Measurements from ENCODE around the gene ARHGAP24.

Gene ARHGAP24

GRCh38 chr4:85783900-85784299 lies 308.9 kb downstream of the ARHGAP24 start:
- peaks cover 20% of the 10 kb centered on the region for H3K9me3 Mint-ChIP-seq
- no peak for ATAC-seq
- H3K36me3 Mint-ChIP-seq = no peaks in the 10 kb centered on the region
- no peak overlapping the region for H3K27ac Mint-ChIP-seq
- no peaks in the 10 kb centered on the region for H3K4me1 Mint-ChIP-seq
- no peak for DNase-seq (ENCODE audit: low spot score in 2 of 2)
- no peak overlapping the region for H3K4me3 Mint-ChIP-seq

- H3K4me3 Mint-ChIP-seq = no peak overlapping the region
- H3K27ac Mint-ChIP-seq = no peak overlapping the region
- H3K4me1 Mint-ChIP-seq = no peaks in the 10 kb centered on the region
- ATAC-seq = no peak
- no peak for DNase-seq (ENCODE audit: low spot score in 2 of 2)
- no peaks in the 10 kb centered on the region for H3K36me3 Mint-ChIP-seq
- peaks cover 18% of the 10 kb centered on the region for H3K9me3 Mint-ChIP-seq
Observed at GRCh38 chr4:85784348-85784747, 309.4 kb downstream of the ARHGAP24 start.

- no peaks in the 10 kb centered on the region for H3K4me1 Mint-ChIP-seq
- ATAC-seq = no peak
Observed at GRCh38 chr4:85784947-85785346, 310.0 kb downstream of the ARHGAP24 start.

GRCh38 chr4:85787133-85787532 lies 312.2 kb downstream of the ARHGAP24 start:
- Mint-ChIP-seq H3K4me1 (no peaks in the 10 kb centered on the region), H3K4me3 (no peak overlapping the region), H3K36me3 (no peaks in the 10 kb centered on the region), H3K27ac (no peak overlapping the region), H3K9me3 (peaks cover 18% of the 10 kb centered on the region)
- ATAC-seq = no peak
- no peak for DNase-seq (ENCODE audit: low spot score in 2 of 2)

More at GRCh38 chr4:85784947-85785346, 310.0 kb downstream of the ARHGAP24 start:
- Mint-ChIP-seq H3K9me3 (peaks cover 18% of the 10 kb centered on the region), H3K27ac (no peak overlapping the region), H3K4me3 (no peak overlapping the region), H3K36me3 (no peaks in the 10 kb centered on the region)
- no peak for DNase-seq (ENCODE audit: low spot score in 2 of 2)

GRCh38 chr4:85788604-85789003 lies 313.7 kb downstream of the ARHGAP24 start:
- no peak for ATAC-seq
- H3K4me1 Mint-ChIP-seq = no peaks in the 10 kb centered on the region

GRCh38 chr4:85789241-85789640 lies 314.3 kb downstream of the ARHGAP24 start:
- Mint-ChIP-seq H3K9me3 (peaks cover 15% of the 10 kb centered on the region), H3K4me3 (no peak overlapping the region), H3K36me3 (no peaks in the 10 kb centered on the region), H3K27ac (no peak overlapping the region), H3K4me1 (no peaks in the 10 kb centered on the region)
- ATAC-seq (no peak), DNase-seq (ENCODE audit: low spot score in 2 of 2) (no peak)

More at GRCh38 chr4:85788604-85789003, 313.7 kb downstream of the ARHGAP24 start:
- H3K27ac Mint-ChIP-seq = no peak overlapping the region
- H3K9me3 Mint-ChIP-seq = peaks cover 18% of the 10 kb centered on the region
- H3K36me3 Mint-ChIP-seq = no peaks in the 10 kb centered on the region
- DNase-seq (ENCODE audit: low spot score in 2 of 2) = no peak
- no peak overlapping the region for H3K4me3 Mint-ChIP-seq

GRCh38 chr4:85790582-85790981 lies 315.6 kb downstream of the ARHGAP24 start:
- ATAC-seq (no peak), DNase-seq (ENCODE audit: low spot score in 2 of 2) (no peak)
- Mint-ChIP-seq H3K4me3 (no peak overlapping the region), H3K9me3 (peaks cover 9% of the 10 kb centered on the region), H3K4me1 (no peaks in the 10 kb centered on the region), H3K27ac (no peak overlapping the region), H3K36me3 (no peaks in the 10 kb centered on the region)

GRCh38 chr4:85792376-85793232 lies 317.7 kb downstream of the ARHGAP24 start:
- DNase-seq (ENCODE audit: low spot score in 2 of 2) (no peak), ATAC-seq (no peak)
- Mint-ChIP-seq H3K27ac (no peak overlapping the region), H3K4me3 (no peak overlapping the region), H3K4me1 (no peaks in the 10 kb centered on the region), H3K9me3 (peaks cover 8% of the 10 kb centered on the region), H3K36me3 (no peaks in the 10 kb centered on the region)

- DNase-seq (ENCODE audit: low spot score in 2 of 2) (no peak), ATAC-seq (no peak)
- Mint-ChIP-seq H3K4me3 (no peak overlapping the region), H3K9me3 (peaks cover 3% of the 10 kb centered on the region), H3K27ac (no peak overlapping the region), H3K36me3 (no peaks in the 10 kb centered on the region), H3K4me1 (no peaks in the 10 kb centered on the region)
Observed at GRCh38 chr4:85793233-85793585, 318.3 kb downstream of the ARHGAP24 start.

- H3K27ac Mint-ChIP-seq = no peak overlapping the region
- H3K36me3 Mint-ChIP-seq = no peaks in the 10 kb centered on the region
- DNase-seq (ENCODE audit: low spot score in 2 of 2) (no peak), ATAC-seq (no peak)
- H3K9me3 Mint-ChIP-seq = peaks cover 6% of the 10 kb centered on the region
- no peaks in the 10 kb centered on the region for H3K4me1 Mint-ChIP-seq
- no peak overlapping the region for H3K4me3 Mint-ChIP-seq
Observed at GRCh38 chr4:85798012-85798770, 323.2 kb downstream of the ARHGAP24 start.

- Mint-ChIP-seq H3K4me3 (no peak overlapping the region), H3K36me3 (no peaks in the 10 kb centered on the region), H3K27ac (no peak overlapping the region), H3K4me1 (no peaks in the 10 kb centered on the region), H3K9me3 (peaks cover 3% of the 10 kb centered on the region)
- DNase-seq (ENCODE audit: low spot score in 2 of 2) = no peak
- ATAC-seq = no peak
Observed at GRCh38 chr4:85803856-85804255, 328.9 kb downstream of the ARHGAP24 start.

- Mint-ChIP-seq H3K27ac (no peak overlapping the region), H3K4me1 (no peaks in the 10 kb centered on the region), H3K36me3 (no peaks in the 10 kb centered on the region), H3K4me3 (no peak overlapping the region), H3K9me3 (no peaks in the 10 kb centered on the region)
- ATAC-seq (no peak), DNase-seq (ENCODE audit: low spot score in 2 of 2) (no peak)
Observed at GRCh38 chr4:85805891-85806290, 330.9 kb downstream of the ARHGAP24 start.

GRCh38 chr4:85806334-85806733 lies 331.4 kb downstream of the ARHGAP24 start:
- ATAC-seq (no peak), DNase-seq (ENCODE audit: low spot score in 2 of 2) (no peak)
- Mint-ChIP-seq H3K4me3 (no peak overlapping the region), H3K9me3 (no peaks in the 10 kb centered on the region), H3K27ac (no peak overlapping the region), H3K4me1 (no peaks in the 10 kb centered on the region), H3K36me3 (no peaks in the 10 kb centered on the region)

GRCh38 chr4:85807247-85807950 lies 332.4 kb downstream of the ARHGAP24 start:
- no peaks in the 10 kb centered on the region for H3K4me1 Mint-ChIP-seq
- no peak overlapping the region for H3K27ac Mint-ChIP-seq
- DNase-seq (ENCODE audit: low spot score in 2 of 2) (no peak), ATAC-seq (no peak)
- H3K9me3 Mint-ChIP-seq = no peaks in the 10 kb centered on the region
- no peaks in the 10 kb centered on the region for H3K36me3 Mint-ChIP-seq
- no peak overlapping the region for H3K4me3 Mint-ChIP-seq

GRCh38 chr4:85808104-85808503 lies 333.2 kb downstream of the ARHGAP24 start:
- no peak for ATAC-seq
- no peak overlapping the region for H3K27ac Mint-ChIP-seq
- no peaks in the 10 kb centered on the region for H3K4me1 Mint-ChIP-seq
- no peak overlapping the region for H3K4me3 Mint-ChIP-seq
- no peak for DNase-seq (ENCODE audit: low spot score in 2 of 2)
- no peaks in the 10 kb centered on the region for H3K36me3 Mint-ChIP-seq
- no peaks in the 10 kb centered on the region for H3K9me3 Mint-ChIP-seq
